KG1 (cell line): Measurements from ENCODE around the gene TTC39B.
"Not testable (repeated sequence)": the region's sequence is repeated elsewhere in the genome, so short reads cannot be mapped to it uniquely, and the experiment has no call there.

Experiments used
- DNase-seq: peaks from one replicate; lab custom pipeline; 2025; lab: John Stamatoyannopoulos, UW

The TTC39B gene

GRCh38 chr9:15264918-15265317 lies 42.1 kb downstream of the TTC39B start:
- DNase-seq: no peak

- DNase-seq: no peak
These were observed 44.4 kb downstream of the TTC39B start for GRCh38 chr9:15262581-15262980.

- no peak for DNase-seq
These were observed 50.6 kb downstream of the TTC39B start for GRCh38 chr9:15256426-15256825.

GRCh38 chr9:15253786-15254185 lies 53.2 kb downstream of the TTC39B start:
- DNase-seq: no peak

GRCh38 chr9:15253197-15253596 lies 53.8 kb downstream of the TTC39B start:
- no peak for DNase-seq

GRCh38 chr9:15249981-15250380 lies 57.0 kb downstream of the TTC39B start:
- DNase-seq: no peak

- no peak for DNase-seq
These were observed 57.8 kb downstream of the TTC39B start for GRCh38 chr9:15249042-15249818.

- DNase-seq: no peak
These were observed 58.4 kb downstream of the TTC39B start for GRCh38 chr9:15248621-15249020.

- no peak for DNase-seq
These were observed 58.9 kb downstream of the TTC39B start for GRCh38 chr9:15248081-15248480.

GRCh38 chr9:15246708-15247107 lies 60.3 kb downstream of the TTC39B start:
- DNase-seq: no peak

GRCh38 chr9:15246243-15246642 lies 60.8 kb downstream of the TTC39B start:
- DNase-seq: no peak

- DNase-seq: no peak
These were observed 63.0 kb downstream of the TTC39B start for GRCh38 chr9:15244001-15244441.

- DNase-seq: no peak
These were observed 63.9 kb downstream of the TTC39B start for GRCh38 chr9:15243081-15243480.

GRCh38 chr9:15240927-15241326 lies 66.1 kb downstream of the TTC39B start:
- no peak for DNase-seq

- DNase-seq: no peak
These were observed 67.2 kb downstream of the TTC39B start for GRCh38 chr9:15239816-15240215.

- DNase-seq: no peak
These were observed 68.4 kb downstream of the TTC39B start for GRCh38 chr9:15238646-15239045.

GRCh38 chr9:15235658-15236057 lies 71.4 kb downstream of the TTC39B start:
- no peak for DNase-seq

- DNase-seq: not testable (repeated sequence)
These were observed 73.0 kb downstream of the TTC39B start for GRCh38 chr9:15233941-15234490.

- not testable (repeated sequence) for DNase-seq
These were observed 74.2 kb downstream of the TTC39B start for GRCh38 chr9:15232706-15233280.

GRCh38 chr9:15231788-15232635 lies 75.0 kb downstream of the TTC39B start:
- DNase-seq: no peak

GRCh38 chr9:15229409-15229808 lies 77.6 kb downstream of the TTC39B start:
- no peak for DNase-seq

GRCh38 chr9:15227491-15227890 lies 79.5 kb downstream of the TTC39B start:
- DNase-seq: no peak
